Fibroblast of skin of scalp (primary cell): ENCODE results near the gene CERS1.
A peak's percentile ranks its signal among the peaks of the same experiment; 100 is the strongest.
"Not testable (repeated sequence)": the region's sequence is repeated elsewhere in the genome, so short reads cannot be mapped to it uniquely, and the experiment has no call there.

ENCODE experiments used
- DNase-seq: peaks from one replicate; pipeline ENCODE4 v3.0.0-alpha.2; 2013

Gene CERS1

DNA sequence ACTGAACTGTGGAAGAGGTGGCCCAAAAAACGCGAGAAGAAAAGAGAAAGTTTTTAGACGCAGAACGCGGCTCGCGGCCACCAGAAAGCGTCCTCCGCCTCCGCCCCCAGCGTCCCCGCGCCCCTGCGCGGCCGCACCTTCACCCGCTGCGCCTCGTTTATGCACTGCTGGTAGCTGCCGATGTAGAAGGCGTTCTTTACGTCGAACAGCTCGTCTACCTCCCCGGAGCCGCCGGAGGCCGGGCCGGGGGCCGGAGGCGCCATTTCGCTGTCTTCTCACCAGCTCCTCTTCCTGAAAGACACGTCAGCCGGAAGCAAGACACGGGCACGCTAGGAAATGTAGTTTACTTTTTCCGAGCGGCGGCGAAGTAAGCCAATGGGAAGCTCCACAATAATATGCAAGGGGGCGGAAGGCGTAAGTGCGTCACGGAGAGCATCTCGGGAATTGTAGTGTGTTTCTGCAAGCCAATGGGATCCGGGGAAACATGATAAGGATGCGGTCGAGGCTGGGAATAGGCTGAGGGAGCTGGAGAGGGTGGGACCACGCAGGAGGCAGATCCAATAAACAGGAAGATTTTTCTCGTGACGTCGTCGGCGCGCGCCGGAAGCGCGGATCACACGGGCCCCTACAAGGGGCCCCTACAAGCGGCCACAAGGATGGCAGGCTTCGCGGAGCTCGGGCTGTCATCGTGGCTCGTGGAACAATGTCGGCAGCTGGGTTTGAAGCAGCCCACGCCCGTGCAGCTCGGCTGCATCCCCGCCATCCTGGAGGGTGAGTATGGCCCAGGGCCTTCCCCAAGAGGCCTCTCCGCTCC lies 23.3 kb upstream of the CERS1 start, which contains the start of the genes COPE and DDX49:
TSS of gene COPE (minus strand) at position 302 of the 814 bp plus-strand sequence. CDS start at position 263, 39 bp downstream.
TSS of gene DDX49 (plus strand) at position 630 of the 814 bp plus-strand sequence. CDS start at position 657, 27 bp downstream.
- DNase-seq: peak; percentile 100

DNA sequence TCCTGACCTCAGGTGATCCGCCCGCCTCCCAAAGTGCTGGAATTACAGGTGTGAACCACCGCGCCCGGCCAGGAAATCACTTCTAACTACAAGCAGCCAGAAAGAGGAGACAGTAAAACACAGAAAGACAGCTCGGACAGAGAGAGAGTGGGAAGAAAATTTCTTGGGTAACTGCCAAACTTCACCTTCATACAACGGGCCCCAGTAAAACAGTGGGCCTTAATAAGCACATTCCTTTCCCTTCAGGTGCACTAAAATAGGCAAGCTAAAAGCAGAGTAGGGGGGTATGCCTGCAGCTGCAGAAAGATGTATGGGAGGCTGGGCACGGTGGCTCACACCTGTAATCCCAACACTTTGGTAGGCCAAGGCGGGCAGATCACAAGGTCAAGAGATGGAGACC lies 21.6 kb upstream of the CERS1 start:
- DNase-seq: not testable (repeated sequence)

DNA sequence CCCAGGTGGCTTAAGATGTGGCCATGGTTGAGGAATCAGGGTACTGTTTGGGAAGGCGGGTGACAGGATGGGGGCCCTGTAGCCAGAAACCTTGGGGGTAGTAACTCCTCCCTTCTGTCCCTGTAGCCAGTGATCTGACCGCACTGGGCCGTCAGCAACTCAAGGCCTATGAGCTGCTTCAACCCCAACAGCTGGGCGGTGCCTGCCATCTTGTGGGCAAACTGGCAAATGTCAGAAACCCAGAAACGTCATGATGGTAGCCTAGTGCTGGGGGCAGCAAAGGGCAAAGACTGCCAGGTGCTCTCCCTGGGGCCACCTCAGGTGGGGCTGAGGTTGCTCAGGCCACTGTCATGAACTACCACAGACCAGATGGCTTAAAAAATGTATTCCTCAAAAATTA lies 19.7 kb upstream of the CERS1 start:
- DNase-seq: peak; percentile 53

DNA sequence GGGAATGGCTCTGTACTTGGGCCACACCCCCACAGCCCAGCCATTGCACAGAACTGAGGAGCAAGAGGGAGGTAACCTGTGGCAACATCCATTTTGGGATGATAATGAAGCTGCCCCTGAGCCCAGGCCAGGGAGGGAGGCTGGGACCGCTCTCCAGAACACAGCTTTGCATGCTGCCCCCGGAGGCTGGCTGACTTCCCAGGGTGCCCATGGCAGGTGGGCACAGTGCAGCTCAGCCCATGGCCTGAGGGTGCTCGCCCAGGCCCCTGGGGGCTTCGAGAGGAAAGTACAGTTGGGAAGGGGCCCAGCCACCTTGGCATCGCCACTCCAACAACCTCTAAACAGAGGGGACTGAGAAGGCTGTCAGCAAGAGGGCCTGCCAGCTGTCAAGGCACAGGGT lies 17.5 kb upstream of the CERS1 start:
- DNase-seq: no peak

DNA sequence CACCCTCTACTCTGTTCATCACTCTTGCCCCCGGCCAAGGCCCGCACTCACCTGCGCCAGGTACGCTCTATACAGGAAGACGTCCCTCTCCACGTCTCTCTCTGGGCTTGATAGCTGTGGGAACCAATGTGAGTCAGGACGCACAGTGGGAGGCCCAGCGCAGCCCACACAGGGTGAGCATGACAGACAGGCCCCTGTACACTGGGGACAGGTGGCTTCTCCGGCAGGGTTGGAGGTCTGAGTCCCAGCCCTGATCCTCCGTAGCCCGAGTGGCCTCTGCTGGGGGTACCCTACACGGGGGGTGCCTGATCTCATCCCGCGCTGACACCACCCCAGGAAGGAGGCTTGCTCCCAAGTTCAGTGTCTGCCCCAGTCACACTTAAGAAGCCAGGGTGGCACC lies 17.0 kb upstream of the CERS1 start:
- no peak for DNase-seq

DNA sequence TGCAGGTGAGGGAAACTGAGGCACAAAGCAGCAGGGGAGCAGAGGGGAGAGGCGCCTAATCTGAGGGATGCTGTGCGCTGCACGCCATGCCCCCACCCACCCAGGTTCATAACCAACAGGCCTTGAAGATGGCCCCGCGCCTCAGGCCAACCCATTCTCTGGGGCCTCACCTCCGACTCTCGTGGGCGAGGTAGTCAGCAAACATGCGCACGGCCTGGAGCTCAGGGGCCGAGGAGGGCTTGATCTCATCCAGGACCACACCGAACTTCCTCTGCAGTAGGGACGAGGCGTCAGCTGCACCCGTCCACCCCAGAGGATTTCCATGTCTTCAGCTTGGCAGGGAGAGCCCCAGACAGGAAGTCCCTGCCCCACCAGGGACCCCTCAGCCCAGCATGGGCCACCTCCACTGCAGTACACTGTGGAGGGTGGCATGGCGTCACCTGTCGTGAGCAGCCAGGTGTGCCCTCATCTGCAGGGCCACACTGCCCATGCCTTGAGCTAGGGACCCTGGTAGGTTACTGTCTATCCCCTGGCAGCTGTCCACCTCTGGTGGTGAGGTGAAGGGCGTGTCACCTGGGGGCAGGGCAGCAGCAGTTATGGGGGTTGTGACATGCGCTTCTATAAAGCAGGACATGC lies 15.0 kb upstream of the CERS1 start:
- DNase-seq: no peak

DNA sequence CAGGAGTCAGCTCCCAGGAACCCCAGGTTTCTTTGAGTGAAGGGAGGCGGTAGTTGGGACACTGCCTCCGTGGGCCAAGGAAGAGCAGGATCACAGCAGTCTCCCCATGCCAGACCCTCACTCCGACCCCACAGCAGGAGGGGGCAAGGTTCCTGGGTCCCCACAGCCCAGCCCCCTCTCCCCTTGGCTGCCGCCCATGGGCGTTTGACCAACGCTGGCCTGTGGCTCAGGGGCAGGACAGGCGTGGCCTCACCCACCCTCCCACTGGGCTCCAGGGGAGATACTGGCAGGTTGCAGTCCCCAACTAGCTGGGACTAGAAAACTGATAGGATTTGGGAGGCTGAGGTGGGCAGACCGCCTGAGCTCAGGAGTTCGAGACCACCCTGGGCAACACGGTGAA lies 14.1 kb upstream of the CERS1 start:
- no peak for DNase-seq

DNA sequence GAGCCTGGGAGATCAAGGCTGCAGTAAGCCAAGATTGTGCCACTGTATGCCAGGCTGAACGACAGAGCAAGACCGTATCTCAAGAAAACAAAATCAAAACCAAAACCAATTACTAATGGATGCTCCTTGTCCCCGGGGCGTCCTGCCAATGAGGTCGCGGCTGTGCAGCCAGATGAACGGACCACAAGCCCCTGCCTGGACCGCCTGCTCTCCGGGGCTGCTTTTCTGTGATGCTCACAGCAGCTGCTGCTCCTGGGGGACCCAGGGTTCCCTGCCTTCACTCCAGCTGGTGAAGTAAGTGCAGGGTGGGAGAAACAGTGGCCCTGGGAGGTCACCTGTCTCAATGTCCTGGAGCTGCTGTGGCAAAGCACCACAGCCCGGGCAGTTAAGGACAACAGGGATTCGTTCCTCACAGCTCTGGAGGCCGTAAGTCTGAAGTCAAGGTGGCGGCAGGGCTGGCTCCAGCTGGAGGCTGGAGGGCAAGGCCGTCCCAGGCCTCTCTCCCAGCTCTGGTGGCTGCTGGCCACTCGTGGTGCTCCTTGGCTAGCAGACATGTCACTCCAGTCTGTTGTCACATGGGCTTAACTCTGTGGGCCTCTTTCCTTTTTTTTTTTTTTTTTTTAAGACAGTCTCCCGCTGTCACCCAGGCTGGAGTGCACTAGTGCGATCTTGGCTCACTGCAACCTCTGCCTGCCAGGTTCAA lies 13.1 kb upstream of the CERS1 start:
- DNase-seq: no peak

DNA sequence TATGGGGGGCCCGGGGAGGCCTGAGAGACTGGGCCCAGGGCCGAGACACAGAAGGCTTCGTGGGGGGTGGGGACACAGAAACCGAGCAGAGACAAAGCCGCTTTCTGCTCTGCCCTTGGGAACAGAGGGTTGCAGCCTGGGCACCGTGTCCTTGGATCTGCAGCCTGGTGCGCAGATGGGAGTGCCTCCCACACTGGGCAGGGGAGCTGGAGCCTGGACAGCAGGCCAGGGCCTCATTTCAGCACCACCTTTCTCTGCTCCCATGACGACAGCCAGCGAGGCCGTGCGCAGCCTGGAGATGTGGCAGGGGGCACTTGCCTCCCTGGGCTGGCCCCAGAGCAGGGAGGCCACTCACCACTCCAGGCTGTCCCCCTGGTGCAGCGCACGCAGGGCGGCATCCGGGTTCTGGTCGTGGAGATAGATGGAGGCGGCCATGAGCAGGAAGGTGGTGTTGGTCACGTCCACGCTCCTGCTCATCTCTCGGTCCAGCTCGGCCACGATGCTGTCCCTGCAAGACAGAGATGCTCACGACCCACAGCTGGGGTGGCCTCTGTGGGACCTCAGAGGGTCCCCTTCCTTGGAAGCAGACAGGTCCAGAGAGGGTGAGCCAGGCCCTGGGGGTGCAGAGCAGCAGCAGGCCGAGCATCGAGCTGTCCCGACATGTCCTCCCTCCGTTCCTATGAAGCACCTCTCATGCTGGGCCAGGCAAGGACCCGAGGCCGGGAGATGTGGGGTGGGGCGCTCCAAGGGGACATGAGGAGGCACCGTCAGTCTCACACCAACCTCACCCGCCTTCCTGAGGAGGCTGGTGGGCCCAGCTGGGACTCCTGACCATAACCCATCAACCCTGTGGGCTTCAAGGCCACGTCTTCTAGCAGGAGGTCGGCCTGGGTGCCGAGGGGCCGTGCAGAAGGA lies 10.9 kb upstream of the CERS1 start:
- no peak for DNase-seq

DNA sequence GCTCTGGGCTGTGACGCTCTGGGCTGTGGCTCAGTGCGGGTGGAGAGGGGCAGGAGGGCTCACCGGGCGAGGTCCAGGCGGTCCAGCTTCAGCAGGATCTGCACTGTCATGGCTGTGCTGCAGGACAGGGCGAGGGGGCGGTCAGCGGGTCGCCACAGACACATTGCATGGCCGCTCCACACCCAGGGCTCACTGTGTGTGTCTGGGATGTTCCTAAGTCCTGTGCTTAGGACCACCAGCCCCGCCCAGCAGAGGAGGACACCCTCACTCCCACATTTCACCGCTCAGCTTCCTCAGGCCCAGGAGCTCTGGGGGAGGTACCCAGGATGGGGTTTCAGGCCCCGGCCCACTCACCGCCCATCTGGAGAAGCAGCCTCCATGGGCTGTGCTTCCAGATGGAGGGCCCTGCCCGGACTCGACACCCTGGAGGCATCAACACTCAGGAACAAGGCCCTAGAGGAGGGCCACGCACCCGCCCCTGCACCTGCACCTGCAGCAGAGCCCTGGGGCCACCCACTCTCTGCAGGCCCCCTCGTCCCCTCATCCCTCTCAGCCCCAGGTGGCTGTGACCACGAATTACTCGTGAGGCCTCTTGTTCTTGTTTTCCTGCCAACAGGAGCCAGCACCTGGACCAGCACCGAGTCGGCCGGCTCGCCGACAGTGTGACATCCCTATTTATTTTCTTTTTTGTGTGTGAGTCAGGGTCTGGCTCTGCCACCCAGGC lies 9.7 kb upstream of the CERS1 start:
- no peak for DNase-seq

DNA sequence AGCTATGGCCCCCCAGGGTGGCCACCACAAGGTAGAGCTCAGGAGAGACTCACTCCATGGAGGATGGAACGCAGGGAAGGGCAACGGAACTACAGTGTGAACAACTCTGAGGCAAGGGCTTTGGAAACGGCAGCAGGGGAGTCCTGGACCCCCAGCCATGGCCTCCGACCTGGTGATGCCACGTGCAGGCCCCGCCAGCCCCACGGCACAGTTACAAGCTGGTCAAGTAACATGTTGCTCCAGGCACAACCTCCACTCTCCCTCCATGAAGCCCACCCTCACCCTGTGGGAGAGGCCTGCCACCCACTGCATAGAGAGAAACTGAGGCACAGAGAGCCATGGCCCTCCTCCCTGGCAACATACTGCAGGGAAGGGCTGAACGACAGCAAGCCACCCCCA lies 9.1 kb upstream of the CERS1 start:
- DNase-seq: no peak

DNA sequence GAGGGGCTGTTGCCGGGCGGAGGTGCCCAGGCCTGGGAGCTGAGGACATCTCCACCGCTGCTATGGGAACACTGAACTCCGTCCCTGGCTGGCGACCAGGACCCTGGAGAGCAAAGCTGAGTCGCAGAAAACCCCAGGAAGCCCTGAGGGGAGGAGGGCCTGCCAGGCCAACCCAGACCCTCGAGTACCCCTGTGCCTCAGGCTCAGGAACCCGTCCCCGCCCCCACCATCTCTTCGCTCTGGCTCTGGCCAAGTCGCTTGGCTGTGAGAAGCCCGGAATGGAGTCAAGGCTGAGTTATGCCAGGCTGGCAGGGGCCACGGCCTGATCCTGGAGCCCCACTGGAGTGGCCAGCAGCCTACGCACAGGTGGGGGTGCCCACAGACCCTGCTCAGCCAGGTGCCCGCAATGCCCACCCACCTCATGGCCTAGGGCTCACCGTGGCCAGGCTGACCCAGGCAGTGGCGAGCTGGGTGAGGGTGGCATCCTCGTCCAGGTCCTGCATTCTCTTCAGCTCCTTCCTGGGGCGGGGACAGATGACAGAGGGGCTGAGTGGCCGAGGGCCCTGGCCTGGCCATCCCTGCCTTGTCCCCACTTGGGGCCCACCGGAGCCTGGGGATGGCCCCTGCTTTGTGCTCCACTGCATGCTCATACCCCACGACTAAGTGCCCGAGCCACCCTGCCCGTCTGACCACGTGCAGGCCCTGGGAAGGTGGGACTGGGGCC lies 8.5 kb upstream of the CERS1 start:
- DNase-seq: no peak

DNA sequence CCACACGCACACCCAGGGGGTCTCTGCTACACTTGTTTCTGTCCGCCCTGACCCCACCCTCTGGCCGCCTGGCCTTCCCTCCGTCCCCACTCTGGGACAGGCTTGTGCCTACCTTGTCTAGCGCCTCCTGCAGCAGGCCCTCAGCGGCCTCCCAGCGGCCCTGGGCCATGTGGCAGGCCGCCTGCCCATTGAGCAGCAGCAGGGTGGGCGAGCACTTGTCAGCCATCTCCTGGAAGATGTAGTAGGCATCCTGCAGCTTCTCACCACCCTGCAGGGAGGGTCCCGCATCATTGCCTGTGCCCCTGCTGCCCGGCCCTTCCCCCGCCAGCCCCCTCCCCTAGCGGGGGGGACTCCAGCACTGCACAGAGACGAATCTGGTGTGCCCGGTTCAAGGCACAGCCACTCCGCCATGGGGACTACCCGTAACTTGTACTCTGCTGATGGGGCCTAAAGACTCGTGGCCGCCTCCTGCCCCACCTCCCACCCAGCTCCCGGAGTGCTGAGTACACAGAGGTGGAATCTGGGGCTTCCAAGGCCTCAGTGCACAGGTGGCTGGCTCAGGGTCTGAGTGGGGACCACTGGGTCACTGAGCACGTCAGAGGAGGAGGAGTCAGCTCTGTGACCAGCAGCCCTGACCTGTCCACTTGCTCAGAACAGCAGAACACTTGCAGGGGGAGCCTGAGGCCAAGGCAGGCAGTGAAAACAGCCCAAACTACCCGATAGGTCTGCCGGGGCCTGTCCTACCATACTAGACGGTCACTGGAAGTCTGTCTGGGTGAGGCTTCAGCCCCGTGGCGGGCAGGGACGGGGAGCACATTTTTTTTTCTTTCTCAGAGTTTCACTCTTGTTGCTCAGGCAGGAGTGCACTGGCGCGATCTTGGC lies 7.4 kb upstream of the CERS1 start:
- no peak for DNase-seq

DNA sequence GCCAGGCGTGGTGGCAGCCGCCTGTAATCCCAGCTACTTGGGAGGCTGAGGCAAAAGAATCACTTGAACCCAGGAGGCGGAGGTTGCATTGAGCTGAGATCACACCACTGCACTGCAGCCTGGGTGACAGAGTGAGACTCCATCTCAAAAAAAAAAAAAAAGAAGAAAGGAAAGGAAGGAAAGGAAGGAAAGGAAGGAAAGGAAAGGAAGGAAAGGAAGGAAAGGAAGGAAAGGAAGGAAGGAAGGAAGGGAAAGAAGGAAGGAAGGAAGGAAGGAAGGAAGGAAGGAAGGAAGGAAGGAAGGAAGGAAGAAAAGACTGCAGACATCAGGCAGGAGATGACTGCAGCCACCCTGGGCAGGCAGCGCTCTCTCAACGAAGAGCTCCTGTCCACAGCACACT lies 6.6 kb upstream of the CERS1 start:
- DNase-seq: not testable (repeated sequence)

DNA sequence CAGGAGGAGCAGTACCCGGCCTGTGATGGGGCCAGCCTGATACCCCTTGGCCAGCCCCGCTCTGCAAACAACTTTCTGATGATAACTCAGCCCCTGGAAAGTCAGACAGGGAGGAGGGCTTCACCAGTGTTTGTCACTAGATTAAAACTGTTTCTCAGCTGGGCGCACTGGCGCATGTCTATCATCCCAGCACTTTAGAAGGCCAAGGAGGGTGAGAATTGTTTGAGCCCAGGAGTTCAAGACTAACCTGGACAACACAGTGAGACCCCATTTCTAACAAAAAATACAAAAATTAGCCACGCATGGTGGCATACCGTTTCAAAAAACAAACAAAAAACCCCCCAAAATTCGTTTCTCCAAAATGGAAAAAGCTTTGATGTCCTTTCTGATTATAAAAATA lies 5.5 kb upstream of the CERS1 start:
- no peak for DNase-seq

DNA sequence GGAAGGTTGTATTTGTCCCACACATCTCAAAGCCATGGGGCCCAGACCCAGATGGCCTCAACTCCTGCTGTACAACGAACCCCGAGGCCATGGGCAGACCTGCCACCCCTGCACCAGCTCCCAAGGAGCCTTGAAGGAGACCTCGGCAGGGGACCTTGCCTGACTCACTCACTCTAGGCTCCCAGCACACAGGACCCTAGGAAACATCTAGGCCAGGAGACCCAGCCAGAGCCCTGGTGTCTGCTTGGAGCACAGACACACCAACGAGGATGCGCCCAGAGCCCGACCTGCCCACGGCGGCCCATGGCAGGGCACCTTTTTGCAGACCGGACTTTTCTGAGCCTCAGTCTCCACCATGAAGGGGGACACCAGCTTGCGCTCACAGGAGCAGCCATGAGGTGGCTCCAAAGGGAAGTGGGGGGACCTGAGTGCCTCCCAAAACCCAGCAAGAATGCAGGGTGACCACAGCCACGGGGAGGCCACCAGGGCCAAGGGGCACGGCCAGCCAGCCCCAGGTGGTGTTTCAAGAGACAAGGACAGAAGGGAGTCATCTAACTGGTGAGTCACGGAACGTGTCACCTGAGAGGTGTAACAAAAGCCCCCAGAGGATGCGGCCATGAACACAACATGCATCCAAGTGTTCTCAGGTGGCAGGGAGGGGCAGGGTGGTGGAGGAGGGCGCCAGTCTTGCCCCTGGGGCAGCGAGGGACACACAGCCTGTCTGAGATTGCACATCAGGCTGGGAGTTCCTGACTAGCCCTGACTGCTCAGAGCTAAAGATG lies 4.9 kb upstream of the CERS1 start:
- DNase-seq: no peak

DNA sequence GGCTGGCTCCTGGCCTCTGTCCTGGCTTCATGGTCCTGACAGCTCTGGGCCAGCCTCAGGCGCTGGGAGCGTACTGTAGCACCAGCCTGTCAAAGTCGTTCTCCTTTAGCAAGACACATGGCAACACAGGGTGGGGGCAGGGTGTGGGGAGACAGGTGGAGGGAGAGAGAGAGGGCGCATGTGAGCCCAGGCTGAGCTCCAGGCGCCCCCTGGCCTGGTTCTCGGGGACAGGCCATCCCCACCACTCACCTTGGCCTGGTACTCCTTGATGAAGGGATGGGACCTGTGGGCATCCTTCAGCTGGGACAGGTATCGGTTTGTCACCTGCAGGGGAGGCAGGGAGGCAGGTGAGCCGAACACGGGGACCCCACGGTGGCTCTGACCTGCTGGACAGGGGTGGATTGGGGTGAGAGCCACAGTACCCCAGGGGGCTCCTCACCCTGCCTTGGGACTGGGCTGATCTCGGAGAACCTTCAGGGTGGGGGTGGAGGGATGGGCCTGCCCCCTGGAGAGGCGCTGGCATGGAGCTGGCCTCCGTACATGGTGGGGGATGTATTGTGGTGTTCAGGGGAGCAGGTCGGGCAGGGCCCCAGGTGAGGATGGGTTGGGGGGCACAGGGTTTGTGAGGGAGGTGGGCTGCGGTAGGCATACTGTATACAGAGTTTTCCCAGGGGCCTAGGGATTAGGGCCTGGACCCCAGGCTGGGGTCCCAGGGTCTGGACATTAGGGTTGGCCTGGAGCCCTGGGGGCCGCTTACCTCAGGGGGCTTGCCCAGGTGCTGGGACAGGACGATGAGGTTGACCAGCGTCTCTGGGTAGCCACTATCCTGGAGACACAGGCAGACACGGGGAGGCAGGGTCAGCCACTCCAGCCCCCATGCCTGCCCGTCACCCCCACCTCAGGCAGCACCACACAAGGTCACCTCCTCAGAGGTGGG lies 3.9 kb upstream of the CERS1 start:
- DNase-seq: no peak
